ENCODE results near the gene LTBP1. TPM values are rescaled to one million over a fixed set of nuclear protein-coding genes. Genes with fewer than 3 reads are reported as not detected.

Gene LTBP1
- total RNA-seq, 4 donors from 2014 or later = 5.1 to 12.9 (median 10.7) TPM

GRCh38 chr2:33067598-33067997, 120.8 kb downstream of the LTBP1 start:
- H3K27ac ChIP-seq = no peak overlapping the region
- H3K36me3 ChIP-seq = no peaks in the 10 kb centered on the region
- TF ChIP-seq POLR2A (IDR thresholded peaks at IDR 0.05) (no peak), CTCF (IDR thresholded peaks at IDR 0.05) (no peak)

GRCh38 chr2:33068261-33068660, 121.5 kb downstream of the LTBP1 start:
- Histone ChIP-seq H3K4me3 (replicated peaks in 1 of 3) (no peak overlapping the region), H3K9me3 (no peaks in the 10 kb centered on the region), H3K4me1 (peaks cover 0 to 11% of the 10 kb centered on the region in 2 donors), H3K36me3 (no peaks in the 10 kb centered on the region), H3K27me3 (no peaks in the 10 kb centered on the region), H3K27ac (no peak overlapping the region)
- no peak for TF ChIP-seq CTCF (IDR thresholded peaks at IDR 0.05)
- TF ChIP-seq POLR2A (IDR thresholded peaks at IDR 0.05) = no peak
- 78 to 88% methylated on average over 2 of the region's 2 CpGs for WGBS, 2 donors
- intact Hi-C loops (cut with DNase I) = no loop called here
- DNase-seq = no peak

More at GRCh38 chr2:33067598-33067997, 120.8 kb downstream of the LTBP1 start:
- peaks cover 0 to 11% of the 10 kb centered on the region in 2 donors for H3K4me1 ChIP-seq
- no peaks in the 10 kb centered on the region for H3K9me3 ChIP-seq
- intact Hi-C loops (cut with DNase I) = no loop called here
- no peak overlapping the region for H3K4me3 ChIP-seq (replicated peaks in 1 of 3)
- no peak for DNase-seq
- H3K27me3 ChIP-seq = no peaks in the 10 kb centered on the region

GRCh38 chr2:33069894-33070651, 123.3 kb downstream of the LTBP1 start:
- Histone ChIP-seq H3K27ac (no peak overlapping the region), H3K4me1 (peaks cover 0 to 11% of the 10 kb centered on the region in 2 donors), H3K36me3 (no peaks in the 10 kb centered on the region), H3K27me3 (no peaks in the 10 kb centered on the region), H3K4me3 (replicated peaks in 1 of 3) (no peak overlapping the region), H3K9me3 (no peaks in the 10 kb centered on the region)
- 85 to 86% methylated on average over 10 of the region's 10 CpGs for WGBS, 2 donors
- DNase-seq = no peak
- intact Hi-C loops (cut with DNase I) = no loop called here
- TF ChIP-seq POLR2A (IDR thresholded peaks at IDR 0.05) = no peak
- TF ChIP-seq CTCF (IDR thresholded peaks at IDR 0.05) = no peak

- intact Hi-C loops (cut with DNase I) = no loop called here
- no peak for DNase-seq
- Histone ChIP-seq H3K36me3 (no peaks in the 10 kb centered on the region), H3K9me3 (no peaks in the 10 kb centered on the region), H3K27me3 (no peaks in the 10 kb centered on the region), H3K4me3 (replicated peaks in 1 of 3) (no peak overlapping the region), H3K27ac (no peak overlapping the region), H3K4me1 (peaks cover 0 to 11% of the 10 kb centered on the region in 2 donors)
- WGBS, 2 donors = 60 to 68% methylated on average over 5 of the region's 5 CpGs
- TF ChIP-seq POLR2A (IDR thresholded peaks at IDR 0.05) (no peak), CTCF (IDR thresholded peaks at IDR 0.05) (no peak)
Observed at GRCh38 chr2:33071591-33071990, 124.8 kb downstream of the LTBP1 start.

GRCh38 chr2:33072614-33073013, 125.9 kb downstream of the LTBP1 start:
- Histone ChIP-seq H3K9me3 (no peaks in the 10 kb centered on the region), H3K4me3 (replicated peaks in 1 of 3) (no peak overlapping the region), H3K27ac (no peak overlapping the region), H3K36me3 (no peaks in the 10 kb centered on the region), H3K27me3 (no peaks in the 10 kb centered on the region), H3K4me1 (peaks cover 0 to 11% of the 10 kb centered on the region in 2 donors)
- DNase-seq = no peak
- 72 to 79% methylated on average over 6 of the region's 6 CpGs for WGBS, 2 donors
- intact Hi-C loops (cut with DNase I) = no loop called here
- no peak for TF ChIP-seq CTCF (IDR thresholded peaks at IDR 0.05)
